ENCODE data around the gene MOB3B.

- TF ChIP-seq POLR2A (IDR thresholded peaks at IDR 0.05) (no peak), CTCF (IDR thresholded peaks at IDR 0.05) (no peak)
Observed at GRCh38 chr9:27356446-27356845, 173.2 kb downstream of the MOB3B start.
